D721Med (cell line): Measurements from ENCODE around the gene BARX1.

ENCODE experiments used
- DNase-seq: peaks from one replicate; pipeline ENCODE4 v3.0.0; 2011; ENCODE audit warnings: low spot score; ENCODE audit not compliant: insufficient read length
- FAIRE-seq: peaks from 2 replicates; lab custom pipeline; 2011; peaks lifted over from hg19 to GRCh38; lab: Jason Lieb, UNC
- CTCF ChIP-seq: IDR thresholded peaks from 2 replicates; pipeline ENCODE4 v1.5.1; 2012; ENCODE audit warnings: mild to moderate bottlenecking, control low read depth; ENCODE audit not compliant: insufficient read depth; ENCODE audit errors: missing control alignments

The BARX1 gene

DNA sequence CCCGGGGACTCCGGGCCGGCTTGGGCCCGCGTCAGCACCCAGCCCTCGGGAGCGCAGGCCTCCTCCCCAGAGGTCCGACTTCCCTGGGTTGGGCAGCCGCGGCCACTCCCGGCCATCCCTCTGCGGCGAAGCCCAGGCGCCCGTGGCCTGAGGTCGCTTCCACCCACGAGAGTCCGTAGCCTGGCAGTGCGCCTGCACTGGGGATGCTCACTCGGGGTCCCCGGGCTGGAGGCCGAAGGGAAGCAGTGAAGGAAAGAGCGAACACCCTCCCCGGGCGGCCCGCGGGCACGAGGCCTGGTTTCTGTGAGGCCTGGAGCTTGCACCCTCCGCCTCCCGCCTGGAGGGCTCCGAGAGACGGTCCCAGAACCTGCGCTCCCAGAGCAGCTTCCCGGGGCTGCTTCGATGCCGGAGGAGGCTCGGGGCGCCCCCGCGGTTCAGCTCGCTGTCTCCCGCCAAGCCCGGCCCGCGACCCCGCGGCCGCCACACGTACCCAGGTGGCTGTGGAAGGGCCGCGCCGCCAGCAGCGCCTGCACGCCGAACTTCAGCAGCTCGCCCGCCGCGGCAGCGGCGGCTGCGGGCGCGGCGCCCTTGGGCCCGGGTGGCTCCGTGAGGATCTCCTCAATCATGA is 607 bp downstream of the BARX1 start:
- FAIRE-seq (no peak), DNase-seq (no peak)
- TF ChIP-seq CTCF: no peak

- DNase-seq: no peak
- no peak for TF ChIP-seq CTCF
- no peak for FAIRE-seq
Observed at GRCh38 chr9:93953496-93954433, 1.4 kb downstream of the BARX1 start.

- no peak for TF ChIP-seq CTCF
- no peak for DNase-seq
- no peak for FAIRE-seq
Observed at GRCh38 chr9:93952784-93953495, 2.2 kb downstream of the BARX1 start.

DNA sequence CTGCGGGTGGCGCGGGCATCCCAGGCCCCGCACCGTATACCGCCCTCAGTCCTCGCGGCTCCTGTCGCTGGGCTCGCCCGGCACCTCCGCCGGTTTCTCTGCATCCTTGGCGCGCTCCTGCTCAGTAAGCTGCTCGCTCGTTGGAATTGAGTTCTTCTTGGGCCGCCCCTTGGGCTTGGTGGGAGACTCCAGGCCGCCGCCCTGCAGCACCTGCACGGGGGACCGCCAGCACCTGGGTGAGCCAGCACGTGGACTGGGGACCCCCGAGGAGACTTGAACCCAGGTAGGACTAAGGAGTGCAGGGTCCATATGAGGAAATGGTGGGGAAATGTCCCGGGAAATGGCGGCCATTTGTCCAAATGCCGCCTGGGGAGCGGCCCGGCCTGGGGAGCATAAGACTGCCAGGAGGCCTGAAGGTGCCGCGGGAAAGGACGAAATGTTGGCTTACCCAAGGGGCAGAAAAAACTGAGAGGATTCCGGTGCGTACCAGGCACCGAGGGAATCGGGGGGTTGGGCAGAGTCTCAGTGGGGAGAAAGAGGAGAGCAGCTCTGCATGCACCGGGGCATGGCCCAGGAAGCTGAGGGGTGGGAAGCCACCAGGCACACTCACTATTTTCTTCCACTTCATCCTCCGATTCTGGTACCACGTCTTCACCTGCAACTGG is 2.9 kb downstream of the BARX1 start:
- FAIRE-seq: no peak
- no peak for DNase-seq
- no peak for TF ChIP-seq CTCF

DNA sequence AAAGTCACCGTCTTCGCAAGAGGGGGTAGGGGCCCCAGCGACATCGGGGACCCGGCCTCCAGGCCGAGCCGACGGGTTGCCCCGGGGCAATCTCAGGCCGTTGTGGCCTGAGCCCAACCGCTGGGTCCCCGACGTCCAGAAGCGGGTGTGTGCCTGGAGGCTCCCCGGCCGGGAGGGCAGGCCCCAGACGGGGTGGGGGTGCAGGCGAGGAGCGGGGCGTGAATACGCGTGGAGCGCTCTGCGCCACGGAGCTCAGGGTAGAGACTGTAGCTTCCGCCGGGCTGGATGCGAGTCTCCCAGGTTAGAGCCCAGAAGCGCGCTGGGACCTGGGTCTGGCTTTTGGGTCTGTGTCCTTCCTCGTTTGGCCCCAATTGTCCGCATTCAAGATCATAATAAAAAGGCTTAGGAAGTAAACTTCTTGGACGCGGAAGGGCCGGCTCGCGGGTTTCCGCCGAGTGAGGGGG is 3.5 kb downstream of the BARX1 start:
- no peak for TF ChIP-seq CTCF
- FAIRE-seq (no peak), DNase-seq (no peak)

GRCh38 chr9:93950619-93951601 is 4.2 kb downstream of the BARX1 start:
- no peak for FAIRE-seq
- no peak for DNase-seq

More at GRCh38 chr9:93950619-93951601, 4.2 kb downstream of the BARX1 start:
- no peak for TF ChIP-seq CTCF
